VCaP (cell line): Measurements from ENCODE around the gene PCED1B.
A peak's percentile ranks its signal among the peaks of the same experiment; 100 is the strongest.
"Not testable (repeated sequence)": the region's sequence is repeated elsewhere in the genome, so short reads cannot be mapped to it uniquely, and the experiment has no call there.

ENCODE experiments used
- H3K27ac ChIP-seq: fragments of 450-650 bp; 2 replicates; pipeline ENCODE4 v1.5.1; 2017
- TF ChIP-seq, protein P1 (sequence below): fragments of 450-650 bp; conservative IDR thresholded peaks from 2 replicates; pipeline ENCODE4 v1.5.1; 2017; ENCODE audit warnings: mild to moderate bottlenecking, moderate library complexity

The PCED1B gene

DNA sequence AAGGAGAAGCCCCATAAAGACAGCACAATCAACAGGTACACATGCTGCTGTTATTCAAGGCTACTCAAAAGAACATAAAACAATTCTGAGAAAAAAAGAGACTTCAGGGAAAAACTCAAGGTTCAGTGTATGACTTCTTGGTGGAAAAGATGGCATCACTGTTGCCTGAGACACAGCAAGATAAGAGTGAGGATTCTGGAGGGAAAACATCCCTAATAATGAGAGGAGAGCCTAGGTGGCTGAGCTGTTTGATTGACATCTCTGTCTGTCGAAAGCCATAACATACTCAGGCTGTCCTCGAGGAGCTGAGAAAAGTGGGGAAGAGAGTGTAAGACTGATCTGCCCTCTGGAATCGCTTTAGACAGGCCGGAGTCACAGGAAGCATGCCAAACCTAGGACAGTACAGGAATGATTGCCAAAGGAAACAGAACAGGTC is 193.8 kb downstream of the PCED1B start:
- TF ChIP-seq, protein P1, sequence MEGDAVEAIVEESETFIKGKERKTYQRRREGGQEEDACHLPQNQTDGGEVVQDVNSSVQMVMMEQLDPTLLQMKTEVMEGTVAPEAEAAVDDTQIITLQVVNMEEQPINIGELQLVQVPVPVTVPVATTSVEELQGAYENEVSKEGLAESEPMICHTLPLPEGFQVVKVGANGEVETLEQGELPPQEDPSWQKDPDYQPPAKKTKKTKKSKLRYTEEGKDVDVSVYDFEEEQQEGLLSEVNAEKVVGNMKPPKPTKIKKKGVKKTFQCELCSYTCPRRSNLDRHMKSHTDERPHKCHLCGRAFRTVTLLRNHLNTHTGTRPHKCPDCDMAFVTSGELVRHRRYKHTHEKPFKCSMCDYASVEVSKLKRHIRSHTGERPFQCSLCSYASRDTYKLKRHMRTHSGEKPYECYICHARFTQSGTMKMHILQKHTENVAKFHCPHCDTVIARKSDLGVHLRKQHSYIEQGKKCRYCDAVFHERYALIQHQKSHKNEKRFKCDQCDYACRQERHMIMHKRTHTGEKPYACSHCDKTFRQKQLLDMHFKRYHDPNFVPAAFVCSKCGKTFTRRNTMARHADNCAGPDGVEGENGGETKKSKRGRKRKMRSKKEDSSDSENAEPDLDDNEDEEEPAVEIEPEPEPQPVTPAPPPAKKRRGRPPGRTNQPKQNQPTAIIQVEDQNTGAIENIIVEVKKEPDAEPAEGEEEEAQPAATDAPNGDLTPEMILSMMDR: no peak
- peak overlapping the region; percentile 22 for H3K27ac ChIP-seq

DNA sequence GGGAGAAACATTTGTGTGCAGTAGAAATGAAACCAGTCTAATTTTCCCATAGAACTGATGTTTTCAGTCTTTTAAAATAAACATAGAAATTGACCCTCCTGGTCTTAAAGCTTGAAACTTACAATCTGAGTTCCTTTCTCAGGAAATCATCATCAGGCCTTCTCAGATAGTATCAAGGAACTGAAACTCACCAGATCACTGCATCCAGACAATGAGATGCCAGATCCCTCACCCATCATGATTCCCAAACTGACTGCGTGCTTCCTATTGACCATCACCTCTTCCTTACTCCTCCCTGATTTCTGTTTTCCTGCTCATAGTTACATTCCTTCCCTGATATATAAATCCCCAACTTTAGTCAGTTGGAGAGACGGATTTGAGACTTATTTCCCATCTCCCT is 195.3 kb downstream of the PCED1B start:
- no peak overlapping the region for H3K27ac ChIP-seq
- TF ChIP-seq, protein P1: no peak

DNA sequence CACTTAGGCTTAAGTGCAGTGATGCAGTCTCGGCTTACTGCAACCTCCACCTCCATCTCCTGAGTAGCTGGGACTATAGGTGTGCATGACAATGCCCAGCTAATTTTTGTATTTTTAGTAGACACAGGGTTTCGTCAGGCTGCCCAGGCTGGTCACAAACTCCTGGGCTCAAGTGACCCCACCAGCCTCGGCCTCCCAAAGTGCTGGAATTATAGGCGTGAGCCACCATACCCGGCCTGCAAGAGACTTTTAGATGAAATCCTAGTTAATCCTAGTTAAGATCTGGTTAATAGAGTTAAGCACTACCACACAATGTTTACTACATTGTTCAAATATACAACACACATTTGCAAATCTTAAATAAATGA is 196.8 kb downstream of the PCED1B start:
- TF ChIP-seq, protein P1: no peak

DNA sequence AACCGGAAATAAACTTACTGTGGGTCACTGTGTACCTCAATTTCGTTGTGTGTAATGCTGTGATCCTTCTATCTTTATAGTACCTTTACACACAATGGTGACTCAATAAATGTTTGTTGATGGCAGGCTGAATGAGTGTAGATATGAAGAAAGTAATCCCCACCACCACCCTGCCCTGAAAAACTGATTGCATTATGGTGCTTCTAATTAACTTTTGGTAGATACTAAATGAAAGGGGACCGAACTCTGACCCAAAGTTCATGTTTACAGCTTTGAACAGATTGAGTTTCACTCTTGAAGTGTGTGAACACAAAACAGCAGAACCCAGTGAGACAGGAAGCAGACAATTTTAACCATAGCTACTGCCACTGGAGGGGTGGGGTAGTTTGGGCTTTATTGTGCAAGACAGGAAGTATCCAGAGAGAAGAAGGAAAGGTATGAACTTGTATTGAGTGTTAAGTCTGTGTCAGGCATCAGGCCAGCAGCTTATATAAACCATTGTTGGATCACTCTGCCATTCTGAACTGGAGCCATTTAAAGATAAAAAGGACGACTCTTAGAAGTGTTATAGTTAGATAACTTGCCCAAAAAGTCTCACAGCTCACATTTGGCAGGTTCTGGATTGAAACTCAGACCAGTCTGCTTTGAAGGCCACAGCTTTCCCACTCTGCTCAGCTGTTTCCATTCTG is 197.3 kb downstream of the PCED1B start:
- no peak overlapping the region for H3K27ac ChIP-seq
- TF ChIP-seq, protein P1: no peak

More for the DNA sequence above, 196.8 kb downstream of the PCED1B start:
- H3K27ac ChIP-seq: no peak overlapping the region

DNA sequence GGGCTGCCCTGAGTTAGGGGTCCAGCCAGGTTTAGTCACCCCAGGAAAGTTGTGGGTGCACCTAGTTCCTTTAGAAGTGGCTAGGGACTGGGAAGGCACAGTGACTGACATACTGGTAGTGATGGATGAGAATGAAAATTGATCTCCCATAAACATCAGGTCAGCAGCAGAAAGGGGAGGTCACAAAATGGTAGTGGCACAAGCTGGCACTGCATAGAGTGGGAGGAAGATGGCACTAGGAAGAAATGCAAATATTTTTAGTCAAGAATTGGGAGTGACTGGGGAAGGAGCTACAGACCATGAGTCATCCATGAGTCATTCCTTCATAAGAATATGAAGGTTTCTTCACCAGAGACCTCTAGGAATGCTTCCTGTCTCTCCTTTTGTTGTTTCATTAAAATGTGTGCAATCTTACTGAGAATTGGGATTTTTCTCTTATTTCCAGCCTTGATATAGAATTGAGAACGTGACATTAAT is 198.6 kb downstream of the PCED1B start:
- TF ChIP-seq, protein P1: no peak
- no peak overlapping the region for H3K27ac ChIP-seq

DNA sequence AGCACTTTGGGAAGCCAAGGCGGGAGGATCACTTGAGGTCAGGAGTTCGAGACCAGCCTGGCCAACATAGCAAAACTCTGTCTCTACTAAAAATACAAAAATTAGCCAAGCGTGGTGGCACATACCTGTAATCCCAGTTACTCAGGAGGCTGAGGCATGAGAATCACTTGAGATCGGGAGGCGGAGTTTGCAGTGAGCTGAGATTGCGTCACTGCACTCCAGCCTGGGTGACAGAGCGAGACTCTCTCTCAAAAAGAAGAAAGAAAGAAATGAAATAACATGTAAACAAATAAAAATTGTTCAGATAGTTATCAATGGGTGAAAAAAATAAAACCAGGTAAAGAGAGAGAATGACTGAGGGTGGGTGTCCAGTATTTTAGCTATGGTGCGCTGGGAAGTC is 200.3 kb downstream of the PCED1B start:
- H3K27ac ChIP-seq: not testable (repeated sequence)

DNA sequence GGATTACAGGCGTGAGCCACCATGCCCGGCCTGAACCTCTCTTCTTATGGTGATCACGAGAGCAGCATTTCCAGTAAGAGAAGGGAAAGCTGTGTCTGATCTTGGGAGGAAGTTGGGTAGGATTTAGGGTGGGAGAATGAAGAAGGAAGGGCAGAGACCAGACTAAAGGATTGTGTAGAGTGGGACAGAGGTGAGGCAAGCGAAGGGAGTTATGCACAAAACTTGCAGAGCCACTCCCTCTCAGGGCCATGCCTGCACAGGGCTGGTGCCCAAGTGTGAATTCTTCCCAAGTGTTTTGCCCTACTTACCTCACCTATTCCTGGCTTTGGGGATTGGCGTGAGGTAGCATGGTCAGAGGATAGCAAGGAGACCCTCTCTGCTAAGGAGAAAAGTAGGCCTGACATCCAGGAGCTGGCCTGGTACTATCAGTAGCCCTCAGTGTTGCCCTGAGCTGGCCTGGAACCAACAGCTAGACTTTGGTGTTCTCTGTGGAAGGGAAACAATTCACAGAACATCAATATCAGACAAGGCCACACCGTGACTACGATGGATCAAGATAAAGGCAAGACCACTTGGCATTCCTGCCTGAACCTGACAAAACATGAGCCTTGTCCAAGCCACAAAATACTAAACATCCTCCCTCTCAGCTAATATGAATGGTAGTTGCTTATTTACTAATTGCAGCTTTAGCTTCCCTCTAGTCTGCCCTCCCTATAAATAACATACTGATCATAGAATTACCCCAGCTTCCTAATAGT is 201.3 kb downstream of the PCED1B start:
- TF ChIP-seq, protein P1: no peak
- no peak overlapping the region for H3K27ac ChIP-seq
